GM18517 (cell line): ENCODE measurements around the gene ELMO1.
A peak's percentile ranks its signal among the peaks of the same experiment; 100 is the strongest.
"Not testable (repeated sequence)": the region's sequence is repeated elsewhere in the genome, so short reads cannot be mapped to it uniquely, and the experiment has no call there.

Experiments used
- ATAC-seq: cut with Tn5 transposase; IDR thresholded peaks from one replicate; pipeline ENCODE4 v1.9.1; 2021; ENCODE audit warnings: mild to moderate bottlenecking, moderate library complexity; ENCODE audit not compliant: unreplicated experiment

ELMO1 gene

DNA sequence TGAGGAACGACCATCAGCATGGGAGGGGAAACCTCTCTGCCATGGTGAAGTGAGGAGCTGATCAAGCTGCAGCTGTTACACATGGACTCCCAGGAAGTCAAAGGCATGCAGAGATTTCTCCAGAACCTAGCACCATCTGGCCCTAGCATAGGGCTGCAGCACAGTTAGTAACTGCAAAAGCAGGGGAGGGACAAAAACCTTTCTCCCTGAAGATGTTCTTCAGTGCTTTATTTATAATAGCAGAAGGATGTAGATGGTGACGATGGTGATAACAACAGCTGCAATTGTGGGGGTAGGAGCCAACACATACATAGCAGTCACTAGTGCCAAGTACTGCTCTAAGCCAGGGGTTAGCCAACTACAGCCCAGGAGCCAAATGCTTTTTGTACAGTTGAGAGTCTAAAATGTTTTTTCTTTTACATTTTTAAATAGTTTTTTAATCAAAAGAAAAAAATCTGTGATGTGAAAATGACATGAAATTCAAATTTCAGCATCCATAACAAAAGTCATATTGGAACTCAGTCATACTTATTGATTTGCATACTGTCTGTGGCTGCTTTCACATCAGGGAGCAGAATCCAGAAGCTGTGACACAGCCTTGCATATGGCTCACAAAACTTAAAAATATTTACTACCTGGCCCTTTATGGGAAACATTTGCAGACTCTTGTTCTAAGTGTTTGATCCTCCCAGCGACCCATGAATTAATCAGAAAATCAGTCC, 299.5 kb downstream of the ELMO1 start:
- ATAC-seq, result peak; percentile 48

GRCh38 chr7:37145682-37146081, 303.0 kb downstream of the ELMO1 start:
- no peak for ATAC-seq

- ATAC-seq, result no peak
Measured at GRCh38 chr7:37144423-37144822, 304.2 kb downstream of the ELMO1 start.

DNA sequence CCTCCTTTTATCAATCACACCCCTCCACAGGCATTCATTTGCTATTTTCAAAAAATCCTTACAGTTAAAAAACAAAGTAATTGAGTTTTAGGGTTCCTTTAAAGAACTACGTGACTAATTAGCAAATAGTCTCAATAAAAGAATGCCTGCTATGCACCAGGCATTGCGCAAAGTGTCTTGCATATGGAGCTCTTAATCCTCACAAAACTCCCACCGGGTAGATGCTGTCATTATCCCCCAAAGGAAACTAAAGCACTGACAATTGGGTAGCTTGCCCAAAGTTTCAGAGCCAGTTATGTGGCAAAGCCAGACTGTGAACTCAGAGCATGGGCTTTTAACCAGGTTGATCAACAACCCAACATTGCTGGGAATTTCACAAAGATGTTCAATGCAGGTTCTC, 305.7 kb downstream of the ELMO1 start:
- ATAC-seq, result no peak

GRCh38 chr7:37141742-37142141, 306.9 kb downstream of the ELMO1 start:
- no peak for ATAC-seq

DNA sequence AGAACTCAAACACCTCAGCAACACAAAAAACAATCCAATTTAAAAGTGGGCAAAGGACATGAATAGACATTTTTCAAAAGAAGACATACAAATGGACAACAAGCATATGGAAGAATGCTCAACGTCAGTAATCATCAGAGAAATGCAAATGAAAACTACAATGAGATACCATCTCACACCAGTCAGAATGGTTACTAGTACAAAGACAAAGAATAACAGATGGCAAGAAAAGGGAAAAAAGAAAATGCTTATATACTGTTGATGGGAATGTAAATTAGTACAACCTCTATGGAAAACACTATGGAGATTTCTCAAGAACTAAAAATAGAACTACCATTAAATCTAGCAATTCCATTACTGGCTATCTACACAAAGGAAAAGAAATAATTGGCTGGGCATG, 314.8 kb downstream of the ELMO1 start:
- not testable (repeated sequence) for ATAC-seq

DNA sequence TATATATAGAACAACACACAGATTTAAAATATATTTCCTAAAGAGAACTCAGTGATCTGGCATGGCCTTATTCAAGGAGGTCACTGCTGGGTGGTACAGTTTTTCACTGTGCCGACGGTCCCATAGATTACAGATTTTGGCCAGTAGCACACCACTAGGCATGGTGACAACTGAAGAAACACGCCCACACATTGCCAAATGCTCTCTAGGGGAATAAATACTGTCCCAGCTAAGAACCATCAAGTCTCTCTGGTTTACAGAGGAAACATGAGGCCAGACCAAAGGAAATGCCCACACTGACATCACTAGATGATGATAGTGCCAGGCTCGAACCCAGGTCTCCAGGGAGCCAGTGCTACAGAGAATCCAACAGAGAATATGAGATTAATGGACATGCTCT, 316.8 kb downstream of the ELMO1 start:
- ATAC-seq, result no peak

GRCh38 chr7:37129035-37129425, 319.6 kb downstream of the ELMO1 start:
- no peak for ATAC-seq

DNA sequence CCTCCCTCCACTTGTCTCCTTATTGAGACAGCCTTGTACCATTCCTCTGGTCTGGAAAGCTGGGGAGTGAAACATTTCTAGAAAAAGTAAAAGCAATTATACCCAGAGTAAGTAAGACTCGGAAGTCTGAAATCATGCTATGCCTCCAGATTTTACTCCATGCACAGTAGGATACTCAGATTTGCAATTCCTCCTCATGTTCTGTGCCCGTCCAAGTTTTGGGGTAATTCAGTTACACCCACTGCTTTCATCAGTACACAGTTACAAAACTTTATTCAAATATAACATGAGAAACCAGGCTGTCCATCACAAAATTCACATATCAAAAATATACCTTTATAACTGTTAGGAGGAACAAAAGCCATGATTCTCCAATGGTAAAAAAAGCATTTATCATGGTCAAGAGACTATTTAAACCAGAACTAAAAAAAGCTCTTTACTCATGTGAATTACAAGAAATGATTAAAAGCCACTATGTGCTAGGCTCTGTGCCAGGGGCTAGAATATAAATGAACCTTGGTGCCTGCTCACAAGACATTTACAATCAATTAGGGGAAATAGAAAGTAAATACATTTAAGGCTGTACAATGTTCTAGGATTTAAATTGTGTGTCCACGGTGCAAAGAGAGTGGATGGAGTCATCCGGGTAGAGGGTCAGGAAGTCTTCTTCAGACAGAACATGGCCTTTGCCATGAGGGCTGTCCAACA, 320.2 kb downstream of the ELMO1 start:
- ATAC-seq, result no peak

DNA sequence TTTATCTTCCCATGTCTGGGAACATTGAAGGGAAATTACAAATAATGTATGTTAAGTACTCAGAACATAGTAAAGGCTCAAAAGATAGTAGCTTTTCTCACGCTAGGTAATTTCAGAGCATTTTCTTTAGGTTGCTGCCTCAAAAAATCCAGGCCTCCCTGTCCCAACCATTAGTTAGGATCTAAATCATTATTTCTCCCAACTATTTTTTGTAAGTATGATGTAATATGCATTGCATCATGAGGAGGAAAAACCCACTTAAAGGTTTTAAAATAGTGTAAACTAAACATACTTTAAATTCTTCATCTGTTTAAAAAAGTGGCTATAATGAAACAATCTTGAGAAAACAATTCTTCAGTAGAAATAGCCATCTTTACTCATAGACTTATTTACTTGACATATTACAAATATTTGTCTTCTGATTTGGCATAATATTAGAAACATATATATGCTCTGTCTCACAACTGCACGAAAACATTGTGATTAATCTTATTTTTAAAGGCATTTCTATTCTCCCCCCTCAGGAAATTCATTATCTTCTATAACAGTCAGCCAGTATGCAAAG, 329.3 kb downstream of the ELMO1 start:
- ATAC-seq, result no peak

GRCh38 chr7:37118004-37118403, 330.7 kb downstream of the ELMO1 start:
- no peak for ATAC-seq

- no peak for ATAC-seq
Measured at GRCh38 chr7:37117292-37117691, 331.4 kb downstream of the ELMO1 start.

GRCh38 chr7:37116093-37116701, 332.5 kb downstream of the ELMO1 start:
- no peak for ATAC-seq

- no peak for ATAC-seq
Measured at GRCh38 chr7:37113661-37114355, 334.9 kb downstream of the ELMO1 start.

DNA sequence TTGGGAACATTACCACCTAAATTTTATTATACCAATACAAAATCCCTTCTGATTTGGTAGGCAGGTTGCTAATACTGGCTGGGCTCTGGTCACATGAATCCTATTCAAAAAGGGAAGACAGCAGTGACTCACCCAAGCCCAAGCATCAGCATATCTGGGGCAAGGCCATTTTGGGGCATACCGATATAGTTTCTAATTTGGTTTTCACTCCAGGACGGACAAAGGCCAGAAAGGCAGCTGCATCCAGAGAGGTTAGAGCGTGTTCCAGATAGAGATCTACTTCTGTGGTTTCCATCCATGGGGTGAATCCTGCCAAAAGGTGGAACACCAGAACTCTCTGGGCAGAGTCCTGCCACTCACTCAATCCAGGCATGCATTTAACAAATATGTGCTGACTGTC, 335.8 kb downstream of the ELMO1 start:
- ATAC-seq, result no peak

DNA sequence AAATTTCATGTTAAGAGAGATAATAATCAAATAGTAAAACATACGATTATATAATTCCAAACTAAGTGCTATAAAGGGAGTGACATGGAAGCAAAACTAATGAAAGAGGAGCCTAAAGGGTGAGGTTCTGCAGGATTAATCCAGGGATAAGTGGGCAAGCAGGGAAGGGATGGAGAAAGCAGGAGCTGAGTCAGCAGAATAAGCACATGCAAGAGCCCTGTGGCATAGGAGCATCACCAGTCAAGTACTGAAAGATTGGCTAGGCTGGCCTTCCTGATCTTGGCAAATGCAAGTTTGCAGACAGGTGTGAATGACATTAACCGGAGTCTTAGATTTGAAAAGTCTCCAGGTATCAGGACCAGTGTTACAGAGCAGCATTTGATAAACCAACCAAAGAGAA, 336.4 kb downstream of the ELMO1 start:
- no peak for ATAC-seq

- ATAC-seq, result no peak
Measured at GRCh38 chr7:37111459-37111858, 337.2 kb downstream of the ELMO1 start.

- no peak for ATAC-seq
Measured at GRCh38 chr7:37110660-37111424, 337.8 kb downstream of the ELMO1 start.

DNA sequence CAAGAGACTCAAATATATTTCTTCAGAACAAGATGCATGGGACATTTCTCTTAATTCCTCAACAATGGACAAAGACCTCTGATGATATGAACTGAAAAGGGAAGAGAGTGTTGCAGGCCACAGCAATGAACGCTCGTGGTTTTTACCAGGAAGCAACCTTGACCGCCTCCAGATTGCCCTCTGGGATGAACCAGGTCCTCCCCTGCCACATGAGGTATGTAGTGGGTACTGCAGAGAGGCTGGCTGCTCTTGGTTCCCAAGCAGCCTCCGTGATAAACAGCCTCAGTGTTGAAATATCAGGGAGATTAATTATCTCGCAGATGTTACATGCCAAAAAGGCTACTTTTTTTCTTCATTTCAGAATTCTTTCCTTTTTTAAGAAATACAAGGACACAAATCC, 338.8 kb downstream of the ELMO1 start:
- ATAC-seq, result no peak

GRCh38 chr7:37109016-37109683, 339.5 kb downstream of the ELMO1 start:
- ATAC-seq, result no peak
